DMS79 (cell line): ENCODE data around the gene SPEN.

Experiments
- DNase-seq: peaks from one replicate; lab custom pipeline; 2025; lab: John Stamatoyannopoulos, UW

Gene SPEN

DNA sequence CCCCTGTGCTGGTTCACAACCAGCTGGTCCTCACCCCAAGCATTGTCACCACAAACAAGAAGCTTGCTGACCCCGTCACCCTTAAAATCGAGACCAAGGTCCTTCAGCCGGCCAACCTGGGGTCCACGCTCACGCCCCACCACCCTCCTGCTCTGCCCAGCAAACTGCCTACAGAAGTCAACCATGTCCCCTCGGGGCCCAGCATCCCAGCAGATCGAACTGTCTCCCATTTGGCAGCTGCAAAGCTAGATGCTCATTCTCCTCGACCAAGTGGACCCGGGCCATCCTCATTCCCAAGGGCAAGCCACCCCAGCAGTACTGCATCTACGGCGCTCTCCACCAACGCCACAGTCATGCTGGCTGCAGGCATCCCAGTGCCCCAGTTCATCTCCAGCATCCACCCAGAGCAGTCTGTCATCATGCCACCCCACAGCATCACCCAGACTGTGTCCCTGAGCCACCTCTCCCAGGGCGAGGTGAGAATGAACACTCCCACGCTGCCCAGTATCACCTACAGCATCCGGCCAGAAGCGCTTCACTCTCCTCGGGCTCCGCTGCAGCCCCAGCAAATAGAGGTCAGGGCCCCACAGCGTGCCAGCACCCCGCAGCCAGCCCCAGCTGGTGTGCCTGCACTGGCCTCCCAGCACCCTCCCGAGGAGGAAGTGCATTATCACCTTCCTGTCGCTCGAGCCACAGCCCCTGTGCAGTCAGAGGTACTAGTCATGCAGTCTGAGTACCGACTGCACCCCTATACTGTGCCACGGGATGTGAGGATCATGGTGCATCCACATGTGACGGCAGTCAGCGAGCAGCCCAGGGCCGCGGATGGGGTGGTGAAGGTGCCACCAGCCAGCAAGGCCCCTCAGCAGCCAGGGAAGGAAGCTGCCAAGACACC lies 87.8 kb downstream of the SPEN start:
- DNase-seq = no peak

DNA sequence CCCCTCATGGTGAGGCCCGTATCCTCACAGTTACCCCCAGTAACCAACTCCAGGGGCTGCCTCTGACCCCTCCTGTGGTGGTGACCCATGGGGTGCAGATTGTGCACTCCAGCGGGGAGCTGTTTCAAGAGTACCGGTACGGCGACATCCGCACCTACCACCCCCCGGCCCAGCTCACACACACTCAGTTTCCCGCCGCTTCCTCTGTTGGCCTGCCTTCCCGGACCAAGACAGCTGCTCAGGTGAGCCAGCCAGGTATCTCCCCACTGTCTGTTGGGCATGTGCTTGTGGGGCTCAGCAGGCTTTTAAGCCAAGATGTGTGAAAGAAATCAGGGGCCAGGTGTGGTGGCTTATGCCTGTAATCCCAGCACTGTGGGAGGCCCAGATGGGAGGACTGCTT lies 88.5 kb downstream of the SPEN start:
- DNase-seq = no peak

DNA sequence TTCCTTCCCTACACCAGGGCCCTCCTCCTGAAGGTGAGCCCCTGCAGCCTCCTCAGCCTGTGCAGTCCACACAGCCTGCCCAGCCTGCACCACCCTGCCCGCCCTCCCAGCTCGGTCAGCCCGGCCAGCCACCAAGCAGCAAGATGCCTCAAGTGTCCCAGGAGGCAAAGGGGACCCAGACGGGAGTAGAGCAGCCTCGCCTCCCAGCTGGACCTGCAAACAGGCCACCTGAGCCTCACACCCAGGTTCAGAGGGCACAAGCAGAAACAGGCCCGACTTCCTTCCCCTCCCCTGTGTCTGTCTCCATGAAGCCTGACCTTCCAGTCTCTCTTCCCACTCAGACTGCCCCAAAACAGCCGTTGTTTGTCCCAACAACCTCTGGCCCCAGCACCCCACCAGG lies 89.6 kb downstream of the SPEN start:
- no peak for DNase-seq

DNA sequence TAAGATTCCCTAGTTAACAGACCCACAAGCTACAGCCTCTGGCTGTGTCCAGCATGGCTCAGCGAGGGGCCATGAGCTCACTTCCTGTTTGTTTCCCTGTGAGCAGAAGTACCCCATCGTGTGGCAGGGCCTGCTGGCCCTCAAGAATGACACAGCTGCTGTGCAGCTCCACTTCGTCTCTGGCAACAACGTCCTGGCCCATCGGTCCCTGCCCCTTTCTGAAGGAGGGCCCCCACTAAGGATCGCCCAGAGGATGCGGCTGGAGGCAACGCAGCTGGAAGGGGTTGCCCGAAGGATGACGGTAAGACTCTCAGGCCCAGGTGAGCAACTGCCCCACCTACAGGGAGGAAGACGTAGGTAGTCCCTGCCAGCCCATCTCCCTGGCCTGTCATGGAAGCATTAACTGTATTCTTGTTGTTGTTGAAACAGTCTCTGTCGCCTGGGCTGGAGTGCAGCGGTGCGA lies 90.2 kb downstream of the SPEN start:
- no peak for DNase-seq

DNA sequence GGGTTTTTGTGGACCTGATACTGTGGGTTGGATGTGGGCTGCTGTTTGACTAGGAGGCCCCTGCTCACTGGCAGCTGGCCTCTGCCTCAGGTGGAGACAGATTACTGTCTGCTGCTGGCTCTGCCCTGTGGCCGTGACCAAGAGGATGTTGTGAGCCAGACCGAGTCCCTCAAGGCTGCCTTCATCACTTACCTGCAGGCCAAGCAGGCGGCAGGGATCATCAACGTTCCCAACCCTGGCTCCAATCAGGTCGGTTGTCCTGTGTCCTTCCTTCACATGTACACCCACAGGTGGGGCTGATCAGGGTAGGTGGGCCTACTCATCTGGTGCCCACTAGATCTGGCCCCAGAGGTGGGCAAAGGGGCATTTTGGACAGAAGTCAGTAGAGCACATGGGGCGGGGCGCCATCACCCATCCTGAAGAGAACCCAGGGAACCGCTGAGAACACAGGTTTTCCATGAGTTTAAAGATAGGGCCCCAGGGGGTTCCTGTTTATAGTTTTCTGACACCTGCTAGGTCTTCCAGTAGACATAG lies 91.2 kb downstream of the SPEN start:
- no peak for DNase-seq

DNA sequence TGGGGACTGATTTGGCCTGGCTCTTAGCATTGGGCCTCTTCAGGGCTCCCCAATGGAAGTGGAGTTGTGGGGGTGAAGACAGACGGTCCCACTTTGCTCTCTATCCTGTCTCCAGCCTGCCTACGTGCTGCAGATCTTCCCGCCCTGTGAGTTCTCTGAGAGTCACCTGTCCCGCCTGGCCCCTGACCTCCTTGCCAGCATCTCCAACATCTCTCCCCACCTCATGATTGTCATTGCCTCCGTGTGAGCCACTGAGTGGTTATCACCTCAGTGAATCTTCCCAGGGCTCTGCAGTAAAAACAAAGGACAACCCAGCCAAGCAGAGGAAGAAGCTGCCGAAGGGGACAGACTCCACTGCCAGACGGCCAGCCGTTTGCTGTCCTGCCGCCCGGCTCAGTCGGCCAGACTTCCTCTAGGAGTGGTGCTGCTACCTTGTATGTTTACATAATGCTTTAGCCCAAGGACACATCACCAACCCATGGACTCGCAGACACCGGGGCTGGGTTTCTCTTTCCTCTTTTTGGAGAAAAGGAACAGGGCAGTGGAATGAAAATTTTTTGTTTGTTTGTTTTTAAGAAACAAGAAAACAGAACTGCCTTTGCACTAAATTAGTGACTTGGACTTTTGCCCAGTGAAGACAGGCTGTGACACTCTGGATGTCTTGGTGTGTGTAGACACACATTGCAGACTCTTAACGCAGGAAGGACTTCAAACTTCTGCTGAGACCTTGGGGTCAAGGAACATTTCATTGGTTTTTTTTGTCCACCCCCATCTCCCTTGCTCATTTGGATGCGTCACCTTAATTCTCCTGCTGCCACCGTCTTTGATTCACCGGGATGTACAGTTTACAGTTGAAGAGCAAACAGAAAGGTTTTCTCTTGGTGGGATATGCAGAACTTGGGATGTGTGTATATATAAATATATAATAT lies 91.9 kb downstream of the SPEN start:
- no peak for DNase-seq

DNA sequence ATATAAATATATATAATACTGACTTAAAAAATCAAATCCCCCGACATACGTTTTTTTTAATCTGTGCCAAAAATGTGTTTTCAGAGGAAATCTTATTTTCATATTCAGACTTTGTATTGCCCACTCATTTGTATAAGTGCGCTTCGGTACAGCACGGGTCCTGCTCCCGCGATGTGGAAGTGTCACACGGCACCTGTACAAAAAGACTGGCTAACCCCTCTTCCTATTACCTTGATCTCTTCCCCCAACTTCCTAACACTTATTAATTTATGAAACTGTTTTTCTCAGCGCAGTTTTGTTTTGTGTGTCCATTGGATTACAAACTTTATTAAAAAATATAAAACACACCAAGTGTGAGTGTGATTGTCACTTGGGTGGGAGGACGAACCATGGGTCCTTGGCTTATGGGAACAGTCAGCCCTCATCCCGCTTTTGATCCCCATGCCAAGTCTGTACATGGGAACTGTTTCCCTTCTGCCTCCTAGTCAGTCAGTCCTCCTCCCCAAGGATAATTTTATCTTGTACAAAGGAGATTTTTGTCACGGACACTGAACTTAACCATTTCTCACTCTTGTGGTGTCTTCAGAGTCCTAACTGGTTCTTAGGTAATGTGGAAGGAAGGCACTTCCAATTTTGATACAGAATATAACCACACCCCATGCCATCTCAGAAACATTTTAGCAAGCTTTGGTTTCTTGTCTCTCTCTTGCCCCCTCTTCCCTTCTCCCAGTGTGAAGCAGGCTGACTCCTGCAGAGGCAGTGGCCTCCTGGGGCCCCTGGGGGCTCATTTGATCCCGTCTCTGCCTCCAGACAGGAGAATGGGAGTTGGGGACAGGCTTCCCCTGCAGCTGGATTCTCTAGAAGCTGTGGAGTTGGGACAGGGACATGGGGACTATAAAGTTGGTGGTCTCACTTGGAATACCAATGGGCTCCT lies 92.9 kb downstream of the SPEN start:
- DNase-seq = no peak

DNA sequence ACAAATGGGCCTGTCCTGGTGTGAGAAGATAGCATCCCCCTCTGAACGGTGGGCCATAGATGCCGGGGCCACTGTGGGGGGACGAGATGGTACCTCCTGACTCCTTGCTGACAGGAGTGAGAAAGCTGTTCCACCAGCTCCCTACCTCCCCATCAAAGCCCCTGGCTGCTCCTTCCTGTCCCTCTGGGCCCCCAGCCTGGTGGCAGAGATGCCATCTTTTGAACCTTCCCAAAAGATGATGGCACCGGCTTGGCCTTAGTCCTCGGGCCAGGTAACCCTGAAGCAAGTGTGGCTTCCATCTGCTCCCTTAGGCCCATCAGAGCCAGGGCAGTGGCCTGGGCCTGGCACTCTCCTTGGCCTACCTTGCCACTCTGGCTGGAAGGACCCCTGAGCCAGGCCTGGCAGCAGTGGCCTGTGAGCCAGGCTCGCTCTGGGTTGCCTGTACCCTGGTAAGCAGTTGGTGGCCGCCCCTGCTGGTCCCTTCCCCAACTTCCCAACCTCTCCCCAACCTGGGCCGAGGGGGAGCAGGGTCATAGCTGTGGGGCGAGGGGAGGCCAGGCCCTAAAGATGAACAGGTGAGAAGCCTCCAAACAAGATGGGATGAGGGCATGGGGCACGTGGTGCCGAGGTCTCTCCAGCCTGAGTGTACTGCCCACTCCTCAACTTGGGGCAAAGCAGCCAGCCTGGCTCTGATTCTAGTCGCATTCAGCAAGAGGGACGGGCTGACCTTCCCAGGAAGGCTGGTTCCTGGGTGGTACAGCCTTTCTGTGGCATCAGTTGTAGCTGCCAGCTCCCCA lies 93.7 kb downstream of the SPEN start:
- DNase-seq = no peak

DNA sequence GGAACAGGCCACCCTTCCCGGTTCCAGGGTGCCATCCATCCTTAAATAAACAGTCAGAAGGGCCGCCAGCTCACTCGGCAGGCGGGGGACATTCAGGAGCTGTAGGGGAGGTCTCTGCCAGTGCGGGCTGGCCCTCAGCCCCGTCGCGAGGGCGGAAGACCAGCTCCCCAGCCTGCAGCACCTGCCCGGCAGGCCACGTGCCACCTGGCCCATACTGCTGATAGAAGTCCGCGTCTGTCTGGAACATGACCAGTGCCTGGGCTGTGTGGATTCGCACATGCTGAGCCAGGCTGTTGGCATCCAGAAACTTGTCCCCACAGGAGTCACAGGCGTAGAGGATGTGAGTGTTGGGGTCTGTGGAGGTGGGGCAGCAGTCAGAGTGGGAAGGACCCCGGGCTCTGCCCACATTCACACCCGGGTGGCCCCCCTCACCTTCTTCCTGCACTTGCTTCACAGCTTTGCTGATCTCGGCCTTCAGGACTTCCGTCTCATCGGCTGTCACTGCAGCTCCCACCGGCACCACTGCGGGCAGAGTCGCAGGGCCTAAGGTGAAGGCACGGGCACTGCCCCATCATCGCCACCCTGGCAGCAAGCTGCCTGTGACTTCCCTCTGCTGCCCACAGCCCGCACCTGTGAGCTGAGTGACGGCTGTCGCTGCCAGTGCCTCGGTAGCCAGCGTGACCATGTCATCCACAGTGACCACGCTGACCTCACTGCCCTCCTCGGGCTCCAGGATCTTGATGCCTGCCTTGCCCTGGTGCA lies 94.6 kb downstream of the SPEN start:
- no peak for DNase-seq

DNA sequence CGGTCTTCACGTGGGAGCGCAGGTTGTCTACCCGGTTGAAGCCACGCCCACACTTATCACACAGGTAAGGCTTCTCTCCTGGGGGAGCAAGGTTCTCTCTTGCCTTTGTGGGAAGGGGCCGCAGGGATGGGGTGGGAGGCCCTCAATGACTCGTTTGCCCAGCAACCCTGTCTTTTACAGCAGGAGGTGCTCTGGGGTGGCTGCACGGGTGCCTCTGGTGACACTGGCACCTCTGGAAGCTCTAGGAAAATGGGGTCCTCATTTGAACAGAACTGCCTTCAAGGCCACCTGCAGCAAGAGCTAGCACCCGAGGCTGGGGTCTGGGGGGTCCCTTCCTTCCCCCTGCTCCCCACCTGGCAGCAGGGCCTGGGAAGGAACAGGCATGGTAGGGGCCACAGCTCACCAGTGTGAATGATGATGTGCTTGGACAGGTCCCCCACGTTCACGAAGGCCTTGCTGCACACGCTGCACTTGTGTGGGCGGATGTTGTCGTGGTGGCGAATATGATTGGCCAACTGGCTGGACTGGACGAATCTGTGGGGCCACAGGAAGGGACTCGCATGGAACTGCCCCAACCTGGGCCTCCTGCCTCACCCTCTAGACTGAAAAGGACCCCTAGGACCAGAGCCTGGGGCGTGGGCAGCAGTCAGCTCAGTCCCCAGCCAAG lies 95.3 kb downstream of the SPEN start:
- DNase-seq = no peak

DNA sequence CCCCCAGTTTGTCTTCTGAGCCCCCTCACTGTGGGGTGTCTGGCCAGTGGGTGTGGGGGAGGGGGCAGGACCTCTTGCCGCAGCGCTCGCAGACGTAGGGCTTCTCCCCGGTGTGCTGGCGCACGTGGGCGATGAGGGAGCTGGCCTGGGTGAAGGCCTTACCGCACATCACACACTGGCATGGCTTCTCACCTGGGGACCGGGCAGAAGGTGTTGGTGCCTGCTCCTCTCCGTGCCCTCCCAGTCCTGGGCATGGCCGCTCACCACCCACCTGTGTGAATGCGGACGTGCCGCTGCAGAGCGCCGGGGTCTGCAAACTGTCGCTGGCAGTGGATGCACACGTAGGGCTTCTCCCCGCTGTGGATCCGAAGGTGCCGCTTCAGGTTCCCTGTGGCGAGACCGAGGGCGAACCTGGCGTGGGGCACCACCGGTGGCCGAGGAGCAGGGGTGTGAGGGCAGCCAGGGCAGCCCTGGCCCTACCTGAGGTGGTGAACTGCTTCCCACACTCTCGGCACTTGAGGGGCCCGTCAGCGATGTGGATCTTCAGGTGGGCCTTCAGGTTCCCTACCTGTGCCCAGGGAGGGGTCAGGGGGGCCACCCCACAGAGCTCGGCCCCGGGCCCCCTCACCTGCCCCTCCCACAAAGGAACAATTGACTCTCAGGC lies 96.0 kb downstream of the SPEN start:
- DNase-seq = no peak

DNA sequence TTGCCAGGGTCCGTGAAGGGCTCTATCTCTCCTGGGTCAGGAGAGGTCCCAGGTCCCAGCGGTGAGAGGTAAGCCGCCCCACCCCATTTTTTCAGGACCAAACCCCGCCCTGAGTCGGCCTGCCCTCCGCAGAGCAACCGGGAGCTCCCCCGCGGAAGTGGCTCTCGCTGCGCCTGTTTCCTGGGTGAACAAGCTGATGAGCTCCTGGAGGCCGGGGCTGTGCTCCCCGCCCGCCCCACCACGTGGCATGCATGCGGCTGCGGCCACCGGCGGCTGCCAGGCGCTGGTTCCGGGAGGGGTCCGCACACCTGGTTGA lies 96.4 kb downstream of the SPEN start:
- DNase-seq = no peak

DNA sequence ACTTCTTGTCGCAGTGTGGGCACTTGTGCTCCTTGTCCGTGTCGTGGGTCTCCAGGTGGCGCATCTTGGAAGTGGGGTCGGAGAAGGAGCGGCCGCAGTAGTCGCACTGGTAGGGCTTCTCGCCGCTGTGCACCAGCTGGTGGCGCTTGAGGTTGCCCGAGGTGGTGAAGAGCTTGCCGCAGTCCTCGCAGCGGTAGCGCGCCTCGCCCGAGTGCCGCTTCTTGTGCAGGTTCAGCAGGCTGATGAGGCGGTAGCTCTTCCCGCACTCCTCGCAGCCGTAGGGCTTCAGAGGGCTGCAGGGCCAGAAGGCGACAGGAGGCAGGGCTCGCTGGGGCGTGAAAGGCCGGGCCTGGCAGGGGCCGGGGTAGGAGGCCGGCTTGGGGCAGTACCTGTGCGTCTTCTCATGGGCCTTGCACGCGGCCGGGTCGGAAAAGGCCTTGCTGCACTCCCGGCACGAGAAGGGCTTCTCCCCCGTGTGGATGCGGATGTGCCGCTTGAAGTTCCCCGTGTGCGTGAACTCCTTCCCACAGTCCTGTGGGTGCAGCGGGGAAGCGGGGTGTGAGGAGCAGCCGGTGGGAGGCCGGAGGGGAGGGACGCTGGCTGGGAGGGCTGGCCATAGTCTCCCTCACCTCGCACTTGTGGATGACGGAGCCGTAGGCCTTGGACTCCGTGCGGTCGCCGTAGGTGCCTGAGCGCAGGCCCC lies 97.0 kb downstream of the SPEN start:
- no peak for DNase-seq

DNA sequence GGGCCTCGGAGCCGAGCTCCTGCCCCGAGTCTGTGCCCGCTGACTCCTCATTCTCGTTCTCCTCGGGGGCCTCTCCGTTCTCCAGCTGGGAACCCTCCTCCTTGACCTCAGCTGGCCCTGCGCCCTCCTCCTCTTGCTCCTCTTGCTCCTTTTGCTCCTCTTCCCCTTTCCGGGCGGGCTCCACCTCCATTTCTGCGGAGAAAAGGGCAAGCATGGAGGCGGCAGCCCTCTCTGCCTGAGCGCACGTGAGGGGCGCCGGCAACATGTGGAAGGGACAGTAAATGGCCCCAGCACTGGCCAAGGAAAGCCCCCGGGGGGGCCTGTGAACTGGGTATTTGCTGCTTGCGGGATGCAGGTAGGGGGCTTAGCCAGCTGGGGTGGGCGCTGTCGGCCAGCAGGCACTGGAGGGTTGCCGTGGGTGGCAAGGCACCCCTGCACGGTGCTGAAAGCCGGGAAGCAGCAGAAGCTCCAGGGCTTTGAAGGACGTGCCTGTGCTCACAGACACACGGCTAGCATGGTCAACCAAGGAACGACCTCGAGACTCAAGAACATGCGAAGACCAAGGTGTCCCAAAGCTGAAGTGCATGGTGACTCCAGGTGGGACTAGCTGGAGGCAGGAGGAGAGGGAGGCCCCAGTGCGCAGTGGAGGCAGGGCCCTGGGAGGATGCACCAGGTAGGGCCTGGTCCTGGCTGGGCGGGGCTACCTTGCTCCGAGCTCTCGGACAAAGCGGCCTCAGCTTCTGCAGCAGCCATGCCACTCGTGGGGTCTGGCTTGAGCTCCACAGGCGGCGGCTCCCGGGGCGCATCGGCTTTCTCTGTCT lies 97.7 kb downstream of the SPEN start:
- no peak for DNase-seq

DNA sequence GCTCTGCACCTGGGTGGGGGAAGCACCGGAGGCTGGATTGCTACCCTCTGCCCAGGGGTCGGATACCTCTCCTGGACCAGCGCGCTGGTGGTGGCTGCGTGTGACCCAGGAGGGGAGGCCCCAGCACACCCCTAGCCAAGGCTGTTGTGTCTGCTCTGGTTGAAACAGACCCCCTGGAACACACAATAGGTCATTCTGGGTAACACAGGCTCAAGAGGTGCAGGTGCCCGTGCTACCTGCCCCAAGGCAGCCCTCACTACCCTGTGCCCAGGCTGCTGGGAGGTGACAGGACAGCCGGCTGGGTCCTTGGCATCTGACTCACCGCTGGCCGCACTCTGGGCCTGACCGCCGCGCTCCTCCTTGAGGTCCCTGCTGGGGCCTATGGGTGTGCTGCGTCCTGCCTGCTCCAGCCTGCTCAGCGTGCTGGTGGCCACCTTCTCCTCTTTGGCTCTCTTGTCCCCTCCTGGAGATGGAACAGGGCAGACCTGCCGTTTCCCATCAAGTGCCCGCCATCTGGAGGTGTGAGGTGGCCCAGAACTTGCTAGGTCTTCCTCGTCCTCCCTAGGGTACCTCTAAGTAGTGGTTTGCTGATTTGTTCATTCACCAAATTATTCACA lies 98.4 kb downstream of the SPEN start:
- no peak for DNase-seq

DNA sequence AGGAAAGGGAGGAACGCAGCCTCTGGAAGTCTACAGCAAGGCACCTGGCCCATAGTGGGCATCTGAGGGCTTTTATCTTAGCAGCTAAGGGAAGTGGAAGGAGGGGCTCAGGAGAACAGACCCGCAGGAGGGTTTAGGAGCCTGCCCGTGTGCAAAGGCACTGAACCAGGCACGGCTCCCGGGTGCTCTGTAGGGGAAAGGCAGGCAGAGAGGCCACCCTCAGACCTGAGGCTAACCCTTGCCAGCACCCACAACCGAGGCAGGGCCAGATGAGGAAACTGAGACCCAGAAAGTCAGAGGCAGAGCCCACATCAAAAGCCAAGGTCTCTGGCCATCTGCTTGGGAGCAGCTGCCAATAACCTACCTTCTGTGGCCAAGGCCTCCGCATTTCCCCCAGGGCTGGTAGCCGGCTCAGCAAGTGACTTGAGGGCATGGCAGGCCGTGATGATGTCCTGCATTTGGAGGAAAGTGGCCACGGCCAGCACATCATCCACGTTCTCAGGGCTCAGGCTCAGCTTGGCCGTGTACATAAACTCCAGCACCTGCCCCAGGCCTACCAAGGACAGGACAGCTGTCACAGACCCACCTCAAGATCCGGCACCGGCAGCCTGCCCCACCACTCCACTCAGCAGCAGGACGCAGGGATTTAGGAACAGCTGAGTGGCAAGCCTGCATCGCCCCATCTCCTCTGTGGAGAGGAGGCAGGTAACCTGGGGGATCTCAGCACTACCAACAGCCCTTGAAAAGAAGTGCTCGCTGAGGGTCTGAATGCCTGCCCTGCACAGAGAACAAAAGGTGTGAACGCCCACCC lies 99.3 kb downstream of the SPEN start:
- no peak for DNase-seq
